K562 (cell line): ENCODE results near the gene ZFYVE1. TPM values are rescaled to one million over a fixed set of nuclear protein-coding genes. Genes with fewer than 3 reads are reported as not detected.
"Not testable (repeated sequence)": the region's sequence is repeated elsewhere in the genome, so short reads cannot be mapped to it uniquely, and the experiment has no call there.

ENCODE experiments used
- ATAC-seq: fragments of 200-7000 bp; cut with Tn5 transposase; 3 replicates; pipeline ENCODE4 v1.9.1; 2020; ENCODE audit warnings: moderate library complexity
- BruUV-seq: library from RNA; stranded (reverse); fragments of 400-500 nt; replicated peaks from 2 replicates; lab custom pipeline; 2021; lab: Mats Ljungman, UMichigan
- CTCF ChIA-PET: fragments of 300-600 bp; formaldehyde crosslinking; extraction: SDS; loops from one replicate; lab custom pipeline; 2021; ENCODE audit warnings: low intra/inter-chr PET ratio; lab: Yijun Ruan, JAX
- POLR2A ChIA-PET: fragments of 300-600, 350-650 bp; sonication (Branson Sonifier 250); formaldehyde crosslinking; extraction: SDS; loops from one replicate; lab custom pipeline; 2021; ENCODE audit warnings: antibody characterized with exemption, inconsistent platforms; lab: Yijun Ruan, JAX
- DNase-seq, 4 experiments: peaks; one replicate each; pipeline versions ENCODE4 v3.0.0 to v3.0.0-alpha.2; 2011 to 2018; ENCODE audit warnings: low spot score in 3 of 4, mixed read lengths in 3 of 4; ENCODE audit errors: extremely low read depth in 1 of 4
- FAIRE-seq: peaks from 2 replicates; lab custom pipeline; 2011; peaks lifted over from hg19 to GRCh38; lab: Jason Lieb, UNC
- H2AFZ ChIP-seq: 2 replicates; pipeline ENCODE4 v1.6.0; 2011; ENCODE audit warnings: low read depth, low read length, control low read depth, inconsistent platforms
- H3K27ac ChIP-seq: fragments of 200-600 bp; 3 replicates; pipeline ENCODE4 v1.8.0; 2011; ENCODE audit warnings: low read depth, mild to moderate bottlenecking, control low read depth, inconsistent platforms, low read length, moderate library complexity, mixed read lengths; ENCODE audit errors: extremely low read depth
- H3K27me3 ChIP-seq, 2 experiments: fragments of 300-600 bp in 1 of 2; 2 replicates in 1 of 2; 3 replicates in 1 of 2; pipeline versions ENCODE4 v1.6.0 to v1.8.0; 2011; ENCODE audit warnings: inconsistent platforms in 2 of 2, low read length in 2 of 2, mild to moderate bottlenecking in 1 of 2, mixed read lengths in 1 of 2, moderate library complexity in 1 of 2; ENCODE audit not compliant: control insufficient read depth in 2 of 2, insufficient read depth in 2 of 2
- H3K36me3 ChIP-seq: fragments of 300-600 bp; 3 replicates; pipeline ENCODE4 v1.8.0; 2011; ENCODE audit warnings: mild to moderate bottlenecking, low read length, inconsistent platforms; ENCODE audit not compliant: control insufficient read depth, insufficient read depth
- H3K4me1 ChIP-seq, 2 experiments: fragments of 200-600 bp in 1 of 2; replicated peaks in 1 of 2; 2 replicates in 1 of 2; 3 replicates in 1 of 2; pipeline versions ENCODE4 v1.5.1 to v1.8.0; 2011; ENCODE audit warnings: inconsistent platforms in 2 of 2, low read length in 2 of 2, mild to moderate bottlenecking in 1 of 2, mixed read lengths in 1 of 2, moderate library complexity in 1 of 2; ENCODE audit not compliant: control insufficient read depth in 2 of 2, insufficient read depth in 2 of 2
- H3K4me2 ChIP-seq: 2 replicates; pipeline ENCODE4 v1.6.1; 2011; ENCODE audit warnings: low read length, control low read depth, inconsistent platforms, mixed read lengths; ENCODE audit not compliant: insufficient read depth
- H3K4me3 ChIP-seq: fragments of 200-600 bp; sonication (generic), shearing (Covaris generic); 2 replicates; pipeline ENCODE4 v1.5.1; 2016; ENCODE audit warnings: control low read depth, inconsistent platforms
- H3K79me2 ChIP-seq: fragments of 200-600 bp; 3 replicates; pipeline ENCODE4 v1.8.0; 2011; ENCODE audit warnings: low read length, inconsistent platforms; ENCODE audit not compliant: control insufficient read depth, insufficient read depth
- H3K9ac ChIP-seq, 2 experiments: 2 replicates each; pipeline versions ENCODE4 v1.6.0 to v1.6.1; 2011; ENCODE audit warnings: low read depth in 2 of 2, low read length in 2 of 2, control low read depth in 1 of 2, inconsistent platforms in 1 of 2, mild to moderate bottlenecking in 1 of 2, mixed read lengths in 1 of 2; ENCODE audit not compliant: insufficient read depth in 1 of 2
- H3K9me1 ChIP-seq: one replicate; pipeline ENCODE4 v1.6.0; 2011; ENCODE audit warnings: inconsistent platforms, mild to moderate bottlenecking, low read length, moderate library complexity; ENCODE audit not compliant: control insufficient read depth, insufficient read depth
- H3K9me3 ChIP-seq: replicated peaks from 2 replicates; pipeline ENCODE4 v1.5.1; 2011; ENCODE audit warnings: low read depth, low read length, inconsistent platforms; ENCODE audit not compliant: control insufficient read depth, insufficient read depth
- H4K20me1 ChIP-seq: replicated peaks from 2 replicates; pipeline ENCODE4 v1.6.1; 2011; ENCODE audit warnings: low read length, inconsistent platforms, mixed read lengths; ENCODE audit not compliant: control insufficient read depth, insufficient read depth
- FOSL1 ChIP-seq: fragments of 200-800 bp; sonication (Bioruptor generic); conservative IDR thresholded peaks from 2 replicates; pipeline ENCODE4 v1.6.1; 2016; ENCODE audit warnings: missing genetic modification characterization, missing compliant biosample characterization
- NFE2 ChIP-seq: IDR thresholded peaks from 2 replicates; pipeline ENCODE4 v1.6.1; 2014; ENCODE audit warnings: antibody characterized with exemption, low read depth
- SUPT5H ChIP-seq: fragments of 450-650 bp; IDR thresholded peaks from 2 replicates; pipeline ENCODE4 v1.6.1; 2016
- WGBS: fragments of 100-300 bp; shearing (Covaris generic); methylation state at CpG from one replicate; pipeline ENCODE4 v1.1.6; 2016; ENCODE audit warnings: low coverage, mixed read lengths; ENCODE audit not compliant: insufficient coverage; ENCODE audit errors: missing lambda C conversion rate; 5-methylcytosine and 5-hydroxymethylcytosine counted together
- in situ Hi-C: fragments of 300-500 bp; cut with MboI; formaldehyde crosslinking; loops from 4 replicates; pipeline ENCODE4 v1.15.0; 2018; ENCODE audit warnings: inconsistent platforms, mixed read lengths
- intact Hi-C: fragments of 100-400 bp; cut with micrococcal nuclease; formaldehyde crosslinking; loops from 2 replicates; pipeline ENCODE4 v1.14.2; 2022
- polyA plus RNA-seq, 8 experiments: library from polyadenylated mRNA; depleted of rRNA in 4 of 8; stranded (reverse) in 5 of 8; unstranded in 3 of 8; fragments of >200 nt; fragmentation: Nextera tagmentation in 2 of 8; fragmentation: Illumina TruSeq in 1 of 8; extraction: Ambion mirVana in 2 of 8; extraction: Trizol in 1 of 8; gene quantifications; 2 replicates each; pipeline versions ENCODE4 v1.2.1 to v1.2.3, GENCODE V29; 2011 to 2014; ENCODE audit warnings: inconsistent platforms in 1 of 8, missing spikeins in 1 of 8
- total RNA-seq, 7 experiments: library from RNA; depleted of rRNA in 6 of 7; stranded (reverse); fragments of >200 nt in 6 of 7; fragmentation: Illumina TruSeq in 2 of 7; extraction: Trizol in 2 of 7; gene quantifications; 2 replicates each; pipeline versions ENCODE4 v1.2.1 to v1.2.3, GENCODE V29; 2011 to 2021; ENCODE audit warnings: low replicate concordance in 1 of 7

Gene ZFYVE1
- total and polyA plus RNA-seq, 9 of the 15 experiments (the other 6 are each of a cell fraction or from before 2014, with no cell fraction given): 0.62 to 5.5 (median 3.4) TPM

DNA sequence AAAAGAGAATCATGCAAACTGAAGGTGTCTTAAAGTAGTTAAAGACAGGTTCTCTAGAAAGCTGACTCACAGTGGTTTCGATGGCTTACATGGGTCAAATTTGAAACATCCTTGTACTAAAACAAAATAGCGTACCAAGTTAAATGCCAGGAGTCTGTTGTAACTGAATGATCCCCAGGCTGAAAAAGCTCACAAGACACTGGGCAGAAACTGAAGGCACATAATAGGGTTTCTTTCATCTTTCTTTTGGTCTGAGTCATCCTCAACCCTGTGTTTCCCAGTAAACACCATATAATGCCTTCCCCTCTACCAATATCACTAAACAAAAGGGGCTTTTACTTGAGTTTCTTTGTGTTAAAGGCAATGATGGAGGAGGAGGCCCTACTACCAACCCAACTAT is 12.8 kb downstream of the ZFYVE1 start:
- CTCF ChIA-PET: no interaction called here
- Histone ChIP-seq H3K9me3 (no peaks in the 10 kb centered on the region), H3K27ac (no peak overlapping the region), H3K4me1 (0 out of 5 replicates have a peak, but pooled peaks cover 0 to 5% of the 10 kb centered on the region in 2 experiments), H4K20me1 (no peaks in the 10 kb centered on the region), H3K79me2 (no peaks in the 10 kb centered on the region), H3K27me3 (no peaks in the 10 kb centered on the region), H2AFZ (no peak overlapping the region), H3K9me1 (no peaks in the 10 kb centered on the region), H3K36me3 (no peaks in the 10 kb centered on the region), H3K4me2 (no peak overlapping the region), H3K4me3 (no peak overlapping the region), H3K9ac (no peak overlapping the region)
- POLR2A ChIA-PET: interaction anchor here (1.9 kb wide), 1 partner anchor 10 kb away, joined by 6 read pairs; no protein-coding TSS in a partner anchor
- FAIRE-seq: no peak
- DNase-seq: no peak
- no TSS peak for BruUV-seq
- no peak; the same call in 2 of the 3 replicates for ATAC-seq
- WGBS: 15% methylated on average over 2 of the region's 2 CpGs
- in situ Hi-C loops: no loop called here
- TF ChIP-seq FOSL1 (tag) (0 out of 2 replicates have a peak, but pooled peaks have one; percentile 33), SUPT5H (no peak), NFE2 (0 out of 2 replicates have a peak, but pooled peaks have one; percentile 2)
- TF ChIP-seq, all 486 proteins: peak for 2
- intact Hi-C loops: no loop called here

DNA sequence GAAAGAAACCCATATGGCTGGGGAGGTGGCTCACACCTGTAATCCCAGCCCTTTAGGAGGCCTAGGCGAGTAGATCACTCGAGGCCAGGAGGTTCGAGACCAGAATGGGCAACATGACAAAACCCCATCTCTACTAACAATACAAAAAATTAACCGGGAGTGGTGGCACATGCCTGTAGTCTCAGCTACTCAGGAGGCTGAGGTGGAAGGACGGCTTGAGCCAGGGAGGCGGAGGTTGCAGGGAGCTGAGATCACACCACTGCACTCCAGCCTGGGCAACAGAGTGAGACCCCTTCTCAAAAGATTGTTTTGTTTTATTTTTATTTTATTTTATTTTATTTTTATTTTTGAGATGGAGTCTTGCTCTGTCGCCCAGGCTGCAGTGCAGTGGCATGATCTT is 15.7 kb downstream of the ZFYVE1 start:
- H3K27ac ChIP-seq, H3K9ac ChIP-seq, H3K79me2 ChIP-seq, H3K9me1 ChIP-seq, FAIRE-seq, ATAC-seq, CTCF ChIA-PET, intact Hi-C loops, H3K36me3 ChIP-seq, DNase-seq, H4K20me1 ChIP-seq, H3K4me2 ChIP-seq, H2AFZ ChIP-seq, BruUV-seq, H3K9me3 ChIP-seq, in situ Hi-C loops, H3K4me1 ChIP-seq, H3K27me3 ChIP-seq, H3K4me3 ChIP-seq: not testable (repeated sequence)
- WGBS: 63% methylated on average over 5 of the region's 7 CpGs
- POLR2A ChIA-PET: interaction anchor here (0.7 kb wide), 1 partner anchor 47 kb away, joined by 4 read pairs; the partner anchor contains the start of gene RBM25
